ENCODE measurements around the gene ALDH2.

DNA sequence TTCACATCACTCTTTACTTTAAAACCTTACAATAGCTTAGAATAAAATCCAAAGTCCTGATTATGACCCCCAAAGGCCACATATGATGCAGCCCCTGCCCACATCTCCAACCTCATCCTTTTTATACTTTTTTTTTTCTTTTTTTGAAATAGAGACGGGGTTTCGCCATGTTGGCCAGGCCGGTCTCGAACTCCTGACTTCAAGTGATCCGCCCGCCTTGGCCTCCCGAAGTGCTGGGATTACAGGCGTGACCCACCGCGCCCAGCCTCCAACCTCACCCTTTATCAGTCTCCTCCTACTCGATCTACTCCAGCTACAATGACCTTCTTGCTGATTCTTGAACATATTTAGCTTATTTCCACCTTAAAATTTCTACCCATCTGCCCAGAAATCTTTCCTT, 74.1 kb downstream of the ALDH2 start:
- TF ChIP-seq, protein P1, sequence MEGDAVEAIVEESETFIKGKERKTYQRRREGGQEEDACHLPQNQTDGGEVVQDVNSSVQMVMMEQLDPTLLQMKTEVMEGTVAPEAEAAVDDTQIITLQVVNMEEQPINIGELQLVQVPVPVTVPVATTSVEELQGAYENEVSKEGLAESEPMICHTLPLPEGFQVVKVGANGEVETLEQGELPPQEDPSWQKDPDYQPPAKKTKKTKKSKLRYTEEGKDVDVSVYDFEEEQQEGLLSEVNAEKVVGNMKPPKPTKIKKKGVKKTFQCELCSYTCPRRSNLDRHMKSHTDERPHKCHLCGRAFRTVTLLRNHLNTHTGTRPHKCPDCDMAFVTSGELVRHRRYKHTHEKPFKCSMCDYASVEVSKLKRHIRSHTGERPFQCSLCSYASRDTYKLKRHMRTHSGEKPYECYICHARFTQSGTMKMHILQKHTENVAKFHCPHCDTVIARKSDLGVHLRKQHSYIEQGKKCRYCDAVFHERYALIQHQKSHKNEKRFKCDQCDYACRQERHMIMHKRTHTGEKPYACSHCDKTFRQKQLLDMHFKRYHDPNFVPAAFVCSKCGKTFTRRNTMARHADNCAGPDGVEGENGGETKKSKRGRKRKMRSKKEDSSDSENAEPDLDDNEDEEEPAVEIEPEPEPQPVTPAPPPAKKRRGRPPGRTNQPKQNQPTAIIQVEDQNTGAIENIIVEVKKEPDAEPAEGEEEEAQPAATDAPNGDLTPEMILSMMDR (conservative IDR thresholded peaks at IDR 0.05; ENCODE audit: low read length): no peak
- TF ChIP-seq EZH2phosphoT487 (IDR thresholded peaks at IDR 0.05; ENCODE audit: borderline replicate concordance): no peak

All from Loucy (cell line).